ENCODE data around the gene SCGN.

- TF ChIP-seq, protein P1, sequence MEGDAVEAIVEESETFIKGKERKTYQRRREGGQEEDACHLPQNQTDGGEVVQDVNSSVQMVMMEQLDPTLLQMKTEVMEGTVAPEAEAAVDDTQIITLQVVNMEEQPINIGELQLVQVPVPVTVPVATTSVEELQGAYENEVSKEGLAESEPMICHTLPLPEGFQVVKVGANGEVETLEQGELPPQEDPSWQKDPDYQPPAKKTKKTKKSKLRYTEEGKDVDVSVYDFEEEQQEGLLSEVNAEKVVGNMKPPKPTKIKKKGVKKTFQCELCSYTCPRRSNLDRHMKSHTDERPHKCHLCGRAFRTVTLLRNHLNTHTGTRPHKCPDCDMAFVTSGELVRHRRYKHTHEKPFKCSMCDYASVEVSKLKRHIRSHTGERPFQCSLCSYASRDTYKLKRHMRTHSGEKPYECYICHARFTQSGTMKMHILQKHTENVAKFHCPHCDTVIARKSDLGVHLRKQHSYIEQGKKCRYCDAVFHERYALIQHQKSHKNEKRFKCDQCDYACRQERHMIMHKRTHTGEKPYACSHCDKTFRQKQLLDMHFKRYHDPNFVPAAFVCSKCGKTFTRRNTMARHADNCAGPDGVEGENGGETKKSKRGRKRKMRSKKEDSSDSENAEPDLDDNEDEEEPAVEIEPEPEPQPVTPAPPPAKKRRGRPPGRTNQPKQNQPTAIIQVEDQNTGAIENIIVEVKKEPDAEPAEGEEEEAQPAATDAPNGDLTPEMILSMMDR (IDR thresholded peaks at IDR 0.05), result no peak
- TF ChIP-seq POLR2A (IDR thresholded peaks at IDR 0.05), result no peak
Observed at GRCh38 chr6:25709761-25710160, 57.7 kb downstream of the SCGN start.

All from right lobe of liver (tissue), 4 donors.